HG02571 (cell line): ENCODE measurements around the gene KCNH2.
"Not testable (repeated sequence)": the region's sequence is repeated elsewhere in the genome, so short reads cannot be mapped to it uniquely, and the experiment has no call there.

Experiments
- ATAC-seq: cut with Tn5 transposase; IDR thresholded peaks from one replicate; pipeline ENCODE4 v1.9.1; 2021; ENCODE audit warnings: mild to moderate bottlenecking, moderate library complexity; ENCODE audit not compliant: unreplicated experiment

Gene KCNH2

DNA sequence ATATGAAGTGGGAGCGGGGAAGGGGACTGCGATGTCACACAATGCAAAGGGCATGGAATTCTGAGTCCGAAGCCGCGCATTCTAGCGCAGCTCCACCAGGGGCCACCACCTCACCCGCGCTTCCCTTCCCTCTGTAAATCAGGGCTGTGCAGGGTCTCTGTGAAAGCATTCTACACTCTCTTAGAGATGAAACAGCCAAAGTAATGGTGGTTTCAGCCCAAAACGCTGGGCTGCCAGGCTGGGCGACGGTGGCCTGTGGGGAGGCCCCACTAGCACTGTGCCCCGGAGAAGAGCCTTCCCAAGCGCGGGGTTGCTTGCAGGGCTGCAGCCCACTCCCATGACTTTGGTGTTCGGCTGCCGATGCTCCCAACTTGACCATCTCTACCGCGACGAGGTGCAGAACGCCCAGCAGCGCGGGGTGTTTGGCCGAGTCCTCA lies 34.8 kb upstream of the KCNH2 start:
- ATAC-seq = no peak

DNA sequence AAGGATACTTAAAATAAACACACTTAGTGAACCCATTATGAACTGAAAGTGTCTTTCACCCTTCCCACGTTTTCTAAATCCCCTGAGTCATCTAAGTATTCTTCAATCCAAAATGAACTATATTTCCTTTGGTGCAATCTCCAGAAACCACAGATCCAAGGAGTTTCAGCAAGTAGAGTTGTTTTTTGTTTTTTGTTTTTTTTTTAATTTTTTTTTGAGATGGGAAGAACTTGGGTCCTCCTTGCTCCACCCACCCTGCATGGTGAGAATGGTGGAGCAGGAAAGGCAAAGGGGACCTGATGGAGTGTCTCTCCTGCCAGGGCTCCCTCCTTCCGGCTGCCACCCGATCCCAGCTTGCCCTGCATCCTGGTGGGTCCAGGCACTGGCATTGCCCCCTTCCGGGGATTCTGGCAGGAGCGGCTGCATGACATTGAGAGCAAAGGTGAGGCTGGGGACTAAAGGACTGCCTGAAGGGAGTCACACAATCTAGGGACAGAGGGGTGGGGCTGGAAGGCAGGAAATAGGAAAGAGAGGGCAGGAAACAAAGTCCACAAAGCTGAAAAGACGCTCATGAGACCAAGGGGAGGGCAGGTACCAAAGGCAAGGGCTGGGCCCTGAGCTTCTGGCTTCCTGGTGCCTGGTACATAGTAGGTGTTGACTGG lies 34.0 kb upstream of the KCNH2 start:
- no peak for ATAC-seq

DNA sequence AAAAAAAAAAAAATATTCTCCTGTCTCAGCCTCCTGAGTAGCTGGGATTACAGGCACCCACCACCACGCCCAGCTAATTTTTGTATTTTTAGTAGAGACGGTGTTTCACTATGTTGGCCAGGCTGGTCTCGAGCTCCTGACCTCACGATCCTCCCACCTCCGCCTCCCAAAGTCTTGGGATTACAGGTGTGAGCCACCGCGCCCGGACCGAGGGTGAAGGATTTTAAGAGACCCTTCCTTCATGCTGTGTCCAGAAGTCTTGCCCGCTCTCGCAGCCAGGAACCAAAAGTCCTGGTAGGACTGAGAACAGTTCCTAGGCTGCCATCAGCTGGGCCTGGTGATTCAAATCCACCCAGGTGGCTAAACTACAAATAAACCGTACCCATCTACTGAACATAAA lies 33.5 kb upstream of the KCNH2 start:
- ATAC-seq = not testable (repeated sequence)

DNA sequence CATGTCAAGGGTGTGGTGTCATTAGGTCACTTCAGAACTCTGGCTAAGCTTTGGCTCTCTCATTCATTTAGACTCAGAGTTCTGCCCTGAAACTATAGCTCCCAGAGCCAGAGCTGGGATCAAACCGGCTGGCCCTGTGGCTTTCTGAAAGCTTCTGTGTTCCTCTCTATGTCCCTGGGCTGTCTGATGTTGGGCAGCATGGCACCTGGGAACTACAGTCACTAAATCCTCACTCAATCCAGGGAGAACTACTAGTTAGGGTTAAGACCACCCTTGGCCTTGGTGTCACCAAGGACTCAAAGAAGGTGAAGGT lies 32.9 kb upstream of the KCNH2 start:
- ATAC-seq = no peak

DNA sequence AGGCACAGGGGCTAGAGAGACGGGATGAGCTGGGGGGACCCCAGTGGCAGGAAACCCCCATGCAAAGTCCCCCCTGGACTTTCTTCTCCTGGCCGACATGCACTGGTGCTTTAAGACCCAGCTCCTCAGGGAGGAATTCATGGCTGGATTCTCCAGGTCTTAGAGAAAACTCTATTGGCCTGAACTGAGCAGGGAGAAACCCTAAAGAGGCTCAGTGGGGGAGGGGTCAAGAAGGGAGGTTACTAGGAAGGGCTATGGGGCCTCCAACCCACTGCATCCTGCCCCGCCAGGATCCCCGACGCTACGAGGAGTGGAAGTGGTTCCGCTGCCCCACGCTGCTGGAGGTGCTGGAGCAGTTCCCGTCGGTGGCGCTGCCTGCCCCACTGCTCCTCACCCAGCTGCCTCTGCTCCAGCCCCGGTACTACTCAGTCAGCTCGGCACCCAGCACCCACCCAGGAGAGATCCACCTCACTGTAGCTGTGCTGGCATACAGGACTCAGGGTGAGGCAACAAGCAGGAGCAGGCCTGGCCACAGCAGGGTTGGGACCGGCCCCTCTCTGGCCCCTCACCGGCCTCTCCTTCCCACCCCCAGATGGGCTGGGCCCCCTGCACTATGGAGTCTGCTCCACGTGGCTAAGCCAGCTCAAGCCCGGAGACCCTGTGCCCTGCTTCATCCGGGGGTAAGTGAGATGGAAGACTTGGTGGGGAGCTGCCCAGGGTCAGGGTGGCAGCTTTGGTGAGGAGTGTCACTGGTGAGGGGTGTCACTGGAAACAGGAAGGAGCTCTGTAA lies 32.4 kb upstream of the KCNH2 start:
- ATAC-seq = no peak

DNA sequence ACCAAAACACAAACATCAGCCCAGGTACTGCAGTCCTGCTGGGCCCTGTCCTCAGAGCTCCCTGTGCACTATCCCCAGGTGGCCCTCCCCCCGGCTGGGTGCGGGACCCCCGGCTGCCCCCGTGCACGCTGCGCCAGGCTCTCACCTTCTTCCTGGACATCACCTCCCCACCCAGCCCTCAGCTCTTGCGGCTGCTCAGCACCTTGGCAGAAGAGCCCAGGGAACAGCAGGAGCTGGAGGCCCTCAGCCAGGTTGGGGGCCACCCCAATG lies 31.9 kb upstream of the KCNH2 start:
- ATAC-seq = no peak

DNA sequence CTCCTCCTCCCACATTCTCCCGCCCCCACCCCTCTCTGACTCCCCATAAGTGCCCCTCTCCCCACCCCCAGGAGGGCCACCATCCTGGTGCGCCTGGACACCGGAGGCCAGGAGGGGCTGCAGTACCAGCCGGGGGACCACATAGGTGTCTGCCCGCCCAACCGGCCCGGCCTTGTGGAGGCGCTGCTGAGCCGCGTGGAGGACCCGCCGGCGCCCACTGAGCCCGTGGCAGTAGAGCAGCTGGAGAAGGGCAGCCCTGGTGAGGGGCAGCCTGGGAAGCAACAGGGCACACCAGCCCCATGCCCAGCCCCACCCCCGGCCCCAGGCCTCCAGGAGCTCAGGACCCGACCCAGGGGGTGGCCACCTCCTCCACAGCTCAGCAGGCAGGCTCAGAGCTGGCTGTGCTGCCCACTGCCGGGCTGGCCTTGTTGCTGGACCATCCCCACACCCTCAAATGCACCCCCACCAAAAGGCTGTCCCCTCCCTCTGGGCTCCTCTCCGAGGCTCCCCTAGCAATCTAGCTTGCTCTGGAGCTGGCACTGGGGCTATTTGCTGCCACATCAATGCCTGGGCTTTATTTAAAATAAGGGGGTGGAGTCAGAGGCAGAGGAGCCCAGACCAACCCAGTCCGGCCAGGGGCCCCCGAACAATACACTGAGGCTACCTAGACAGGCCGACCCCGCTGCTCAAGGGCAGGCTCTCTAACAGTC lies 31.4 kb upstream of the KCNH2 start:
- no peak for ATAC-seq

DNA sequence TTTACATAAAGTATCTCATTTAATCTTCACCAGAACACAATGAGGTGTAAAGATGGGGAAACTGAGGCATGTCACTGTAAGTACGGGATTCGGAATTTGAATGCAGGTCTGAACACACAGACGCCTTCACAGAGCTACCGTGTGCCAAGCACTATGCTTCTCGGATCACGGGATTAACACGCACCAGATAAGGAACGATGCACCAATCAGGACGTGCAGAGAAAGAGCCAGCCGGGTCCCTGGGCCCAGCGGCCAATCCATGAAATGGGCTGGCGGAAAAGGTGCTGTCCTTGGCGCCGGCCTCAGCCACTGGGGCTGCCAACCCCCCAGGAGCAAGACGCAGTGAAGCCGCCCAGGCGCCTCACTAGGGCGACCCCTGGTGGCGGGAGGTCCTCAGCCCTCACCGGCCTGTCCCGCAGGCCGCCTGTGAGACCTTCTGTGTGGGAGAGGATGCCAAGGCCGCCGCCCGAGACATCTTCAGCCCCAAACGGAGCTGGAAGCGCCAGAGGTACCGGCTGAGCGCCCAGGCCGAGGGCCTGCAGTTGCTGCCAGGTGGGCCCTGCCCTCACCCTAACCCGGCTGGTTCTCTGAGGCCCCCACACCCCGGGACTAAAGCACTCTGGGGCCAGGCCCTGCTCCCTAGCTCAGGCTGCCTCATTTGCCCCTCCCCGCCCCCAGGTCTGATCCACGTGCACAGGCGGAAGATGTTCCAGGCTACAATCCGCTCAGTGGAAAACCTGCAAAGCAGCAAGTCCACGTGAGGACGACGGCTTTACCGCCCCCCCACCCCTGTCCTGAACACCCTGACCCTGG lies 30.6 kb upstream of the KCNH2 start:
- ATAC-seq = peak; percentile 46

DNA sequence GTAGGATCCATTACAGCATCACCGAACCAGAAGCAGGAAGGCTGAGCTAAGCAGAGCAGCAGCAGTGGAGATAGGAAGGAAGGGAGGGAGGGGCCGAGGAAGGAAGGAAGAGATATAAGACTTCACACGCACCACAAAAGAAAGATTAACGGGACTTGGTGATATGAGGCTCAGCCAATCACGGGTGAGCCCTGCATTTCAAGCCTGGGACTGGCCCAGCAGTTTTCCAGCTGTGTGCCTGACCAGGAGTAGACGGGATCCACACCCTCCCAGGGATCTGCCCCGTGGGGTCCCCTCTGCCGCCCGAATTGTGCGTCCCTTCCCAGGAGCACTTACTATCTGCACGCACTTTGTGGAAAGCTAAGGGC lies 30.0 kb upstream of the KCNH2 start:
- ATAC-seq = no peak

DNA sequence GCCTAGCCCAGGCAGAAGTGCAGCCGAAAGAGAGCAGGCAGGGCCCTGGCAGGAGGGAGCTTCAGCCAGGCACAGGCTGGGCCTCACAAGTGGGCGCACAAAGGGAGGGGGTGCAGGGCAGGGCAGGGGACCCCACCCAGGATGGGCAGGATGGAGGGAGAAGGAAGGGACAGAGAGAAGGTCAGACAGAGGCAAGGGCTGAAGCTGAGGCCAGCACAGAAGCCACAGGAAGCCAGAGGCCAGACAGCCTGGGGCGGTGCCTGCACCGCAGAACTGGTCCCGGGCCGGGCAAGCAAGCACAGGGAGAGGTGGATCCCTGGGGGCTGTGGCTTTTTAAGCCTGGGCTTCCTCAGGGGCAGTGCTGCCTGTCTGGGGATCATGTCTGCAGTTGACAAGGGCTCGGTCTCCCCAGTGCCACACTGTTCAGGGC lies 29.4 kb upstream of the KCNH2 start:
- ATAC-seq = no peak

DNA sequence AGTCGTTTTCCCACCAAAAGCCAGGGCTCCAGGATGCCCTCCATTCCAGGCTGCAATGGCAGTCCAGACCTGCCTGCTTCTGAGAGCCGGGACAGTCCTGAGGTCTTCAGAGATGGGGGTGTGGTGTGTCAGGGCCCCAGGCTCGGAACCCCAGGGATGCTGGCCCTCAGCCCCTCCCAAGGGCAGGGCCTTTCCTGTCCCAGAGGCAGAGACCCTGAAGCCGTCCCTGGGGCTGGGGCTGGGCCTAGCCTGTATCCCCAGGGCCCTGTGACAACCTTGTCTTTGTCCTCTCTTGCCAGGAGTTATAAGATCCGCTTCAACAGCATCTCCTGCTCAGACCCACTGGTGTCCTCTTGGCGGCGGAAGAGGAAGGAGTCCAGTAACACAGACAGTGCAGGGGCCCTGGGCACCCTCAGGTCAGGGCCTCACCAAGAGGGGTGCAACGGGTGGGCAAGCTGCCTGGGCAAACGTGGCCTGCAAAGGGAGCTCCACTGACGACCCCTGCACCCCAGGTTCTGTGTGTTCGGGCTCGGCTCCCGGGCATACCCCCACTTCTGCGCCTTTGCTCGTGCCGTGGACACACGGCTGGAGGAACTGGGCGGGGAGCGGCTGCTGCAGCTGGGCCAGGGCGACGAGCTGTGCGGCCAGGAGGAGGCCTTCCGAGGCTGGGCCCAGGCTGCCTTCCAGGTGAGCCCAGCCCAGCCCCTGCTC lies 28.6 kb upstream of the KCNH2 start:
- ATAC-seq = no peak

DNA sequence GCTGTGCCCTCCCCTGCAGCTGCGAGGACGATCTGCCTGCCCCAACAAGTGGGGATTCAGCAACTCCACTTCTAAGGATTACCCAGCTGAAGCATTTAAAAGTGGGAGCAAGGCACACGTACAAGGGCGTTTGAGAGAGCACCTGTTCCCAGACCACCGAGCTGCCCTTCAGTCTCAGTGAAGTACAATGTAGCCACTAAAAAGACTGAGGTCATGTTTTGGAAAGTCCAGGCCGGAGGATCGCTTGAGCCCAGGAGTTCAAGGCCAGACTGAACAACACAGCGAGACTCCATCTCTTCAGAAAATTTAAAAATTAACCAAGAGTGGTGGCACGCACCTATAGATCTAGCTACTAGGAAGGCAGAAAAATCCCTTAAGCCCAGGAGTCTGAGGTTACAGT lies 27.4 kb upstream of the KCNH2 start:
- no peak for ATAC-seq

DNA sequence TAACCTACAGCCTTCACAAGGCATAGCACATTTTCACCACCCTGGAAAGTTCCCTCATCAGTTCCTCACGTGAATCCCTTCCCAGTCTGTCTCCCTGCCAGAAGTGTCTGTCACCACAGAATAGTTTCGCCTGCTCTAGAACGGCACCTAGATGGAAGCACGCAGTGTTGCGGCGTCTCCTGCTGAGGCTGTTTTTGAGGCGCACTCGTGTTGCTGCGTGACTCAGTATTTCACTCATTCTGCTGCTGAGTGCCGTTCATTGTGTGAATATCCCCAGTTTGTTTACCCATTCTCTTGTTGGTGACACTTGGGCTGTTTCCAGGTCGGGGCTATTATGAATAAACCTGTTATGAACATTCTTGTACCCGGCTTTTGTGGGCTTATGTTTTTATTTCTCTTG lies 25.5 kb upstream of the KCNH2 start:
- ATAC-seq = no peak

DNA sequence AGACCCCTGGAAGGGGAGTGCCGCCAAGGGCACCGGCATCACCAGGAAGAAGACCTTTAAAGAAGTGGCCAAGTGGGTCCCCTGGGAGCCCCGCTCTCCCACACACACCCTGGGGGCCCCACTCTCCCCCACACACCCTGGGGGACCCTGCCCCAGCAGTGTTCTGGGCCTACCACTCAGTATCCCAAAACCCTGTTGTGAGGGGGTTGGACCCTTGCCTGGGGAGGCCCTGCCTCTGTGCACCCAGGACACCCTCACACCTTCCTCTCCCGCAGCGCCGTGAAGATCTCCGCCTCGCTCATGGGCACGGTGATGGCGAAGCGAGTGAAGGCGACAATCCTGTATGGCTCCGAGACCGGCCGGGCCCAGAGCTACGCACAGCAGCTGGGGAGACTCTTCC lies 23.4 kb upstream of the KCNH2 start:
- ATAC-seq = no peak

DNA sequence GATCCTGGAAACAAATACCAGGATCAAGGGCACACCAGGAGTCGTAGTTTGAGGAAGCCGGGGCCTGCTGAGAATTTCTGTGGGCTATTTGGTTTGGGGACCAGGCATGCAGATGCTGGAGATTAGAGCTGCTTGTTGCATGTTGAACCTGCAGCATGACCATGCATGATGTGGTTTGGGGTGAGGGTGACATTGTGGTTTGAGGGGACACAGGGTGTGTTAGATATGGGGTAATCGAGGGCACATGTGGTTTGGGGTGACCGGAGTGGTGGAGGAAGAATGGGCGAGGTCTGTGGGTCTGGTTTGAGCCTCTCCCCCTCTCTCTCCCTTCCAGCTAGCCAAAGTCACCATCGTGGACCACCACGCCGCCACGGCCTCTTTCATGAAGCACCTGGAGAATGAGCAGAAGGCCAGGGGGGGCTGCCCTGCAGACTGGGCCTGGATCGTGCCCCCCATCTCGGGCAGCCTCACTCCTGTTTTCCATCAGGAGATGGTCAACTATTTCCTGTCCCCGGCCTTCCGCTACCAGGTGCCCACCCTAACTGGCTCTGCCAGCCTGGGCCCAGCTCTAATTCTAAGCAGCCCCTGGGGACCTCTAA lies 22.9 kb upstream of the KCNH2 start:
- ATAC-seq = no peak

DNA sequence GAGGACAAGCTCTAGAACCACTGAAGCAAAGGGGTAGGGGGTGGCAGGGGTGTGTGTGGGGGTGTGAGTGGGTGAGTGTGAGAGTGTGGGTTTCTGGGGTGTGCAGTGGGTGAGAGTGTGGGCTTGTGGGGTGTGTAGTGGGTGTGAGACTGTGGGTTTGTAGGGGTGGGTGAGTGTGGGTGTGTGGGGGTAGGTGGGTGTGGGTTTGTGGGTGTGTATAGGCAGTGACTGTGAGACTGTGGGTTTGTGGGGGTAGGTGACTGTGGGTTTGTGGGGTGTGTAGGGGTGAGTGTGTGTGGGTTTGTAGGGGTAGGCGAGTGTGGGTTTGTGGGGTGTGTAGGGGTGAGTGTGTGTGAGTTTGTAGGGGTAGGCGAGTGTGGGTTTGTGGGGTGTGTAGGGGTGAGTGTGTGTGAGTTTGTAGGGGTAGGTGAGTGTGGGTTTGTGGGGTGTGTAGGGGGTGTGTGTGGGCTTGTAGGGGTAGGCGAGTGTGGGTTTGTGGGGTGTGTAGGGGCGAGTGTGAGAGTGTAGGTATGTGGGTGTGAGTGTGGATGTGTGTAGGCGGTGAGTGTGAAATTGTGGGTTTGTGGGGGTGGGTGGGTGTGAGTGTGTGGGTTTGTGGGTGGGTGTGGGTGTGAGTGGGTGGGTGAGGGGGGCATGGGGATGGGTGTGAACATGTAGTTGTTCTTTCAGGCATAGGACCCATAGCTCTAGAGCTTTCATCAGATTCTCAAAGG lies 21.5 kb upstream of the KCNH2 start:
- ATAC-seq = no peak

DNA sequence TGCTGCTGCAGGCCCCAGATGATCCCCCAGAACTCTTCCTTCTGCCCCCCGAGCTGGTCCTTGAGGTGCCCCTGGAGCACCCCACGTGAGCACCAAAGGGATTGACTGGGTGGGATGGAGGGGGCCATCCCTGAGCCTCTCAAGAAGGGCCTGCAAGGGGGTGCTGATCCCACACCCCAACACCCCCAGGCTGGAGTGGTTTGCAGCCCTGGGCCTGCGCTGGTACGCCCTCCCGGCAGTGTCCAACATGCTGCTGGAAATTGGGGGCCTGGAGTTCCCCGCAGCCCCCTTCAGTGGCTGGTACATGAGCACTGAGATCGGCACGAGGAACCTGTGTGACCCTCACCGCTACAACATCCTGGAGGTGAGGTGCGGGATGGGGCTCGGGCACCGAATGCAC lies 20.9 kb upstream of the KCNH2 start:
- ATAC-seq = no peak

DNA sequence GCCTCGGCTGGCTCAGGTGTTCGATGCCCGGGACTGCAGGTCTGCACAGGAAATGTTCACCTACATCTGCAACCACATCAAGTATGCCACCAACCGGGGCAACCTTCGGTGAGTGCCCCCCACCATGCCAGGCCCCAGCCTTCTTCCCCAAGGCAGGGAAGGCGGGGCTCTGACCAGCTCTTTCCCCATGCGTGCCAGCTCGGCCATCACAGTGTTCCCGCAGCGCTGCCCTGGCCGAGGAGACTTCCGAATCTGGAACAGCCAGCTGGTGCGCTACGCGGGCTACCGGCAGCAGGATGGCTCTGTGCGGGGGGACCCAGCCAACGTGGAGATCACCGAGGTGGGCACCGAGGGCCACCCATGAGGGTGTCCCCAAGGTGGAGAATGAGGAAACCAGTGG lies 20.2 kb upstream of the KCNH2 start:
- no peak for ATAC-seq

DNA sequence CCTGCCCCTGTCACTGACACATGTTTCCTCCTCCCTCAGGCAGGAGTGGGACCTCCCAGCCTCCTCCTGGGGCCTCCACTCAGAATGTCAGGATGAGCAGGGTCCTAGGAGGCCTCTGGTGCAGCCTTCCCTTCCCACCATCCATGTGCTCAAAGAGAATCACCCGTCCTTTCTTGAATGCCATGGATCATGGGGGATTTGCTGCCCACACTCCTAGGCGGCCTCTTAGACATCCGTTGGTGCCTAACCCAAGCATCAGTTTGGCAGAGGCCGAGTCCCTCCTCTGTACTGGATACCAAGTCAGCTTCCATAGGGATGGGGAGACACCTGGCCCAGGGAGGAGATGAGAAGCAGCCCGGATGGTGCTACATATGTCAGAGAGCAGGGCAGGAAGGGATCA lies 19.7 kb upstream of the KCNH2 start:
- no peak for ATAC-seq

DNA sequence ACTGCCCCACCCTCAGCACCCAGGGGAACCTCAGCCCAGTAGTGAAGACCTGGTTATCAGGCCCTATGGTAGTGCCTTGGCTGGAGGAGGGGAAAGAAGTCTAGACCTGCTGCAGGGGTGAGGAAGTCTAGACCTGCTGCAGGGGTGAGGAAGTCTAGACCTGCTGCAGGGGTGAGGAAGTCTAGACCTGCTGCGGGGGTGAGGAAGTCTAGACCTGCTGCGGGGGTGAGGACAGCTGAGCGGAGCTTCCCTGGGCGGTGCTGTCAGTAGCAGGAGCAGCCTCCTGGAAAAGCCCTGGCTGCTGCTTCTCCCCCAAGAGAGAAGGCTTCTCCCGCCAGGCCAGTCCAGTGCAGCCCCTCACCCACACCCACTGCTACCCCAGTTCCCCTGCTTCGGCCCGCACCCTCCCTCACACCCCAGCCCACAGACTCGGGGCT lies 19.0 kb upstream of the KCNH2 start:
- no peak for ATAC-seq
